Esophagus muscularis mucosa (tissue), 4 donors: Measurements from ENCODE around the gene TMEM33. TPM values are rescaled to one million over a fixed set of nuclear protein-coding genes. Genes with fewer than 3 reads are reported as not detected.

ENCODE experiments used
- DNase-seq: peaks from one replicate; pipeline ENCODE4 v3.0.0-alpha.2; 2017; ENCODE audit errors: extremely low spot score
- H3K27ac ChIP-seq, 4 donors: fragments of 200-600 bp; sonication (generic); replicated peaks in 1 of 4; 1 replicate in 3 of 4; 2 replicates in 1 of 4; pipeline ENCODE4 v1.5.1; 2016 to 2019; ENCODE audit warnings: mild to moderate bottlenecking in 1 of 4
- H3K27me3 ChIP-seq, 4 donors: fragments of 200-600 bp; sonication (generic); one replicate each; pipeline versions ENCODE4 v1.5.1 to v1.6.0; 2016 to 2019
- H3K36me3 ChIP-seq, 4 donors: fragments of 200-600 bp; sonication (generic); one replicate each; pipeline ENCODE4 v1.5.1; 2016 to 2019
- H3K4me1 ChIP-seq, 4 donors: fragments of 200-600 bp; sonication (generic); one replicate each; pipeline ENCODE4 v1.5.1; 2016 to 2019
- H3K4me3 ChIP-seq, 4 donors: fragments of 200-600 bp; sonication (generic); 1 replicate in 2 of 4; 2 replicates in 2 of 4; pipeline ENCODE4 v1.5.1; 2016 to 2019; ENCODE audit warnings: mild to moderate bottlenecking in 4 of 4, moderate library complexity in 1 of 4
- H3K9me3 ChIP-seq, 4 donors: fragments of 200-600 bp; sonication (generic); 1 replicate in 3 of 4; 2 replicates in 1 of 4; pipeline ENCODE4 v1.5.1; 2016 to 2019
- EP300 ChIP-seq: sonication (generic); formaldehyde crosslinking; IDR thresholded peaks from one replicate; pipeline ENCODE4 v1.6.1; 2017; ENCODE audit warnings: antibody characterized with exemption
- POLR2A ChIP-seq: fragments of 450-650 bp; IDR thresholded peaks from one replicate; pipeline ENCODE4 v1.6.1; 2017; ENCODE audit warnings: antibody characterized with exemption, moderate library complexity, mild to moderate bottlenecking, low read depth
- POLR2AphosphoS5 ChIP-seq, 2 donors: sonication (generic); formaldehyde crosslinking; IDR thresholded peaks; one replicate each; pipeline ENCODE4 v1.6.1; 2017; ENCODE audit warnings: antibody characterized with exemption in 2 of 2
- WGBS: methylation state at CpG from one replicate; pipeline ENCODE4 v1.1.5; 2018; 5-methylcytosine and 5-hydroxymethylcytosine counted together
- intact Hi-C: fragments of 100-400 bp; cut with DNase I; formaldehyde crosslinking; loops from one replicate; pipeline ENCODE4 v1.15.1; 2023
- total RNA-seq, 4 donors: library from RNA; depleted of rRNA; stranded (reverse); fragments of >200 nt; gene quantifications; one replicate each; pipeline versions ENCODE4 v1.1.0 to v1.2.1, GENCODE V29; 2016
- TF ChIP-seq, protein P1 (sequence below), 3 experiments: fragments of 200-600 bp in 2 of 3; fragments of 450-650 bp in 1 of 3; sonication (generic) in 2 of 3; IDR thresholded peaks; one replicate each; pipeline ENCODE4 v1.5.1; 2017 to 2019; ENCODE audit warnings: antibody characterized with exemption in 3 of 3, mild to moderate bottlenecking in 2 of 3, moderate library complexity in 1 of 3

The TMEM33 gene
- total RNA-seq, 4 donors from 2014 or later = 15.4 to 34.8 (median 26.3) TPM

DNA sequence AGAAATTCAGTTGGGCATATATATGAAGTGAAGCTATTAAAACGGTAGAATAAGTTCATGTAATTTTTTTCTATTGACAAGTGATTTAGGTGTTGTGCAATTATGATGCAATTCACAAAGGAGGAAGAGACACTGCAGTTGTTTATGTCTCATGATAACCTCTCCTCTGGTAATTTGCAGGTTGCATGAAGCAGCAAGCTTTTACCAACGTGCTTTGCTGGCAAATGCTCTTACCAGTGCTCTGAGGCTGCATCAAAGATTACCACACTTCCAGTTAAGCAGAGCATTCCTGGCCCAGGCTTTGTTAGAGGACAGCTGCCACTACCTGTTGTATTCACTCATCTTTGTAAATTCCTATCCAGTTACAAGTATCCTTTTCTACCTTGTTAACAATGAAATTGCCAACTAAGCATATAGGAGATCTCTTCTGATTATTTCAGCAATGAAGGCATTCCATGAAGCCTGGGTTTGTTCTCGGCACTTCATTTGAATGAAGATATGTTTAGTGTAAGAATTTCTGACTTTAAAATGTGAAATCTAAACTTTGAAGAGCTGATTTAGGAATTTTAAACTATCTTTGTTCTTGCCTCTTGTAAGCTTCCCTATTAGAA lies 3.9 kb downstream of the TMEM33 start:
- Histone ChIP-seq H3K27ac (no peak overlapping the region), H3K4me1 (peaks cover 15 to 30% (median 28%) of the 10 kb centered on the region in 4 donors), H3K4me3 (no peak overlapping the region), H3K36me3 (peaks cover 0 to 34% (median 11%) of the 10 kb centered on the region in 4 donors), H3K27me3 (no peaks in the 10 kb centered on the region), H3K9me3 (no peaks in the 10 kb centered on the region)
- intact Hi-C loops = loop anchor here (5.0 kb wide), 1 partner anchor 53 kb away; the partner anchor contains the start of gene SLC30A9
- WGBS = 70% methylated on average over 3 of the region's 3 CpGs
- TF ChIP-seq POLR2A (no peak), EP300 (no peak), POLR2AphosphoS5 (IDR thresholded peaks at IDR 0.05) (no peak)
- TF ChIP-seq, protein P1, sequence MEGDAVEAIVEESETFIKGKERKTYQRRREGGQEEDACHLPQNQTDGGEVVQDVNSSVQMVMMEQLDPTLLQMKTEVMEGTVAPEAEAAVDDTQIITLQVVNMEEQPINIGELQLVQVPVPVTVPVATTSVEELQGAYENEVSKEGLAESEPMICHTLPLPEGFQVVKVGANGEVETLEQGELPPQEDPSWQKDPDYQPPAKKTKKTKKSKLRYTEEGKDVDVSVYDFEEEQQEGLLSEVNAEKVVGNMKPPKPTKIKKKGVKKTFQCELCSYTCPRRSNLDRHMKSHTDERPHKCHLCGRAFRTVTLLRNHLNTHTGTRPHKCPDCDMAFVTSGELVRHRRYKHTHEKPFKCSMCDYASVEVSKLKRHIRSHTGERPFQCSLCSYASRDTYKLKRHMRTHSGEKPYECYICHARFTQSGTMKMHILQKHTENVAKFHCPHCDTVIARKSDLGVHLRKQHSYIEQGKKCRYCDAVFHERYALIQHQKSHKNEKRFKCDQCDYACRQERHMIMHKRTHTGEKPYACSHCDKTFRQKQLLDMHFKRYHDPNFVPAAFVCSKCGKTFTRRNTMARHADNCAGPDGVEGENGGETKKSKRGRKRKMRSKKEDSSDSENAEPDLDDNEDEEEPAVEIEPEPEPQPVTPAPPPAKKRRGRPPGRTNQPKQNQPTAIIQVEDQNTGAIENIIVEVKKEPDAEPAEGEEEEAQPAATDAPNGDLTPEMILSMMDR (IDR thresholded peaks at IDR 0.05) = no peak
- no peak for DNase-seq

DNA sequence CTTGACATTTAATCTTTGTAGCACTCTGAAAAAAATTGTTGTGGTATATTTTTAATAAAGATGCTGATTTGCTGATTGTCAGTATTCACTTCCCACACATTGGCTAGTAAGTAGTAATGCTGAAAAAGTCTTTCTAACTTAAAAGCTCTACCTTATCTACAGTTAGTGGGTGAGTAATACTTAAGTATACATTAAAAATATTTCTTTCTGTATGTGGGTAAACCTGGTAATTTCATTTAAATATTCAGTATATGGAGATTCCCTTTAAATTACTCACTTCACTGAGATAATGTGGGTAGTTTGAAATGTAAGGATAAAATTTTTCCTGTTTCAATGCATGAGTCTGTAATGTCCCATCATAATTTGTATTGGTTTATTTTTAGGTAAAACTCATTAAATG lies 5.6 kb downstream of the TMEM33 start:
- intact Hi-C loops = no loop called here
- H3K4me3 ChIP-seq = no peak overlapping the region
- H3K4me1 ChIP-seq = peaks cover 14 to 25% (median 22%) of the 10 kb centered on the region in 4 donors
- H3K36me3 ChIP-seq = peaks cover 7 to 51% (median 26%) of the 10 kb centered on the region in 4 donors
- DNase-seq = no peak
- no peaks in the 10 kb centered on the region for H3K9me3 ChIP-seq
- no peak overlapping the region for H3K27ac ChIP-seq
- TF ChIP-seq, protein P1 (IDR thresholded peaks at IDR 0.05) = no peak
- TF ChIP-seq POLR2A (no peak), POLR2AphosphoS5 (IDR thresholded peaks at IDR 0.05) (no peak)
- no peaks in the 10 kb centered on the region for H3K27me3 ChIP-seq

DNA sequence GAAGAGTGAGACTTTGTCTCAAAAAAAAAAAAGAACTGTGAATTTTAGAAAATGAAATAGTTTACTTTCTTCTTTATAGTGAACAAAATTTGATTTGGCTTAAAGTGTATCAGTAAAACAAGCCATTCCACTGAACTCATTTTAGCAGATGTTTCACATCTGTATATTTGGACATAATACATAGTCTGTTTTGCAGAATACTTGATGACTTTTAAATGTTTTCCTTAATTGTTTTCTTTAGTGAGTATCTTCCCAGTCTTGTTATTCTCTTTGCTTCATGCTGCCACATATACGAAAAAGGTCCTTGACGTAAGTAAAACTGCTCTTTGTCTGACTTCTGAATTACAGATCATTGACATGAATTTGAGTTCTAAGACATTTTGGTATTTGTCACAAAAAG lies 8.3 kb downstream of the TMEM33 start:
- peaks cover 0 to 4% (median under 1%) of the 10 kb centered on the region in 4 donors for H3K4me1 ChIP-seq
- peaks cover 7 to 69% (median 33%) of the 10 kb centered on the region in 4 donors for H3K36me3 ChIP-seq
- H3K27me3 ChIP-seq = no peaks in the 10 kb centered on the region
- no peaks in the 10 kb centered on the region for H3K9me3 ChIP-seq
- 85% methylated on average over 2 of the region's 2 CpGs for WGBS
- DNase-seq = no peak
- H3K4me3 ChIP-seq = no peak overlapping the region
- H3K27ac ChIP-seq = no peak overlapping the region
- TF ChIP-seq POLR2A (no peak), POLR2AphosphoS5 (IDR thresholded peaks at IDR 0.05) (no peak), EP300 (no peak)
- TF ChIP-seq, protein P1 (IDR thresholded peaks at IDR 0.05) = no peak
- intact Hi-C loops = no loop called here

DNA sequence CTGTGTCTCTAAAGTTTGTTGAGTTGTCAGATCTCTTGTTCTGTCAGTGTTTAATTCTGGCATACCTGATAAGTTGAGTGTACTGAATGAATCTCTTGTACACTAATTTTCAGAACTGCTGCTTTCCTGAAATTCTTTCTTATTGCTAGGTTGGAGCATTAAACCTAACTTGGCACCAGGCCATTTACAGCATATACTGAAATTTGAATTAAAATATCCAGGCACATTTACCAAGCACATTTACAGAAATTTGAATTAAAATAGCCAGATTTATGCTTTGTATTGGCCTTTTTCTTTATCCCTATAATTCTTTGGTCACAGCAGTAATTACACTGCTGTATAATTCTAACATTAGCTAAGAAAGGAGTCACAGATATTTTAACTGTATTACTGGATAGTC lies 8.9 kb downstream of the TMEM33 start:
- Histone ChIP-seq H3K36me3 (peaks cover 7 to 67% (median 33%) of the 10 kb centered on the region in 4 donors), H3K4me3 (no peak overlapping the region), H3K27ac (no peak overlapping the region), H3K27me3 (no peaks in the 10 kb centered on the region), H3K4me1 (peaks cover 0 to 3% (median 0%) of the 10 kb centered on the region in 4 donors), H3K9me3 (no peaks in the 10 kb centered on the region)
- TF ChIP-seq POLR2AphosphoS5 (IDR thresholded peaks at IDR 0.05) (no peak), EP300 (no peak), POLR2A (no peak)
- TF ChIP-seq, protein P1 (IDR thresholded peaks at IDR 0.05) = no peak
- intact Hi-C loops = no loop called here
- no peak for DNase-seq

DNA sequence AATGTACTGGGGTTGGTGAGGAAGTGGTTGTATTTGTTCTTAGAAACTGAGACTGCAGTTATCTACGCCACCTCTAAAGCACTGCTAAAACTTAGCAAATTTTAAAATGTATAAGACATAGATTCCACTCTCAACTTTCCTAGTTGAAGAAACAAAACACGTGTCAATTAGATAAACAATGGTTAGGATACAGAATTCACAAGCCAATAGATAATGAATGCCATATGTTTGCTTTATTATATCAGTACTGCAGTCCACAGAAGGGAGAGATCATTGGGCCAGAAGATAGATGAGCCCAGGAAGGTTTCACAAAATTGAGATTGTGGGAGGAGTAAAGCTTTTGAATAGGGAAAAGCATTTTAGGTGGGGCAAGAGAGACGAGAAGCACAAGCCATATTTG lies 14.3 kb downstream of the TMEM33 start:
- Histone ChIP-seq H3K27me3 (no peaks in the 10 kb centered on the region), H3K36me3 (peaks cover 13 to 92% (median 62%) of the 10 kb centered on the region in 4 donors), H3K4me3 (no peak overlapping the region), H3K27ac (no peak overlapping the region), H3K9me3 (no peaks in the 10 kb centered on the region), H3K4me1 (no peaks in the 10 kb centered on the region)
- TF ChIP-seq EP300 (no peak), POLR2A (no peak)
- TF ChIP-seq, protein P1 (IDR thresholded peaks at IDR 0.05) = no peak
- no peak for DNase-seq
- intact Hi-C loops = no loop called here
- WGBS = 72% methylated on average over 3 of the region's 3 CpGs
